Esophagus muscularis mucosa (tissue), 3 donors: ENCODE data around the gene MELK.

Experiments
- POLR2AphosphoS5 ChIP-seq, 2 donors: sonication (generic); formaldehyde crosslinking; IDR thresholded peaks; one replicate each; pipeline ENCODE4 v1.6.1; 2017; ENCODE audit warnings: antibody characterized with exemption in 2 of 2
- TF ChIP-seq, protein P1 (sequence below), 3 experiments: fragments of 200-600 bp in 2 of 3; fragments of 450-650 bp in 1 of 3; sonication (generic) in 2 of 3; IDR thresholded peaks; one replicate each; pipeline ENCODE4 v1.5.1; 2017 to 2019; ENCODE audit warnings: antibody characterized with exemption in 3 of 3, mild to moderate bottlenecking in 2 of 3, moderate library complexity in 1 of 3

DNA sequence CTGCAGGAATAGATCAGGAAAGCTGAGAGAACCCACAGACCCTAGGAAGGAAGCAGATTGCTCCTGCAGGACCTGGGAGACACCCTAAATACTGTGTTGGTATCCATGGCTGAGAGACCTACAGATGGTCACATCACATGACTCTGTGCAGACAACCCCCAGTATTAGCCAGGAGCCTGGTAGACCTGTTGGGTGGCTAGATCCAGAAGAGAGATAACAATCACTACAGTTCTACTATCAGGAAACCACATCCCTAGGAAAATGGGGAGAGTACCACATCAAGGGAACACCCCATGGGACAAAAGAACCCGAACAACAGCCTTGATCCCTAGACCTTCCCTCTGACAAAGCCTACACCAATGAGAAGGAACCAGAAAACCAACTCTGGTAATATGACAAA, 24.2 kb upstream of the MELK start:
- TF ChIP-seq, protein P1, sequence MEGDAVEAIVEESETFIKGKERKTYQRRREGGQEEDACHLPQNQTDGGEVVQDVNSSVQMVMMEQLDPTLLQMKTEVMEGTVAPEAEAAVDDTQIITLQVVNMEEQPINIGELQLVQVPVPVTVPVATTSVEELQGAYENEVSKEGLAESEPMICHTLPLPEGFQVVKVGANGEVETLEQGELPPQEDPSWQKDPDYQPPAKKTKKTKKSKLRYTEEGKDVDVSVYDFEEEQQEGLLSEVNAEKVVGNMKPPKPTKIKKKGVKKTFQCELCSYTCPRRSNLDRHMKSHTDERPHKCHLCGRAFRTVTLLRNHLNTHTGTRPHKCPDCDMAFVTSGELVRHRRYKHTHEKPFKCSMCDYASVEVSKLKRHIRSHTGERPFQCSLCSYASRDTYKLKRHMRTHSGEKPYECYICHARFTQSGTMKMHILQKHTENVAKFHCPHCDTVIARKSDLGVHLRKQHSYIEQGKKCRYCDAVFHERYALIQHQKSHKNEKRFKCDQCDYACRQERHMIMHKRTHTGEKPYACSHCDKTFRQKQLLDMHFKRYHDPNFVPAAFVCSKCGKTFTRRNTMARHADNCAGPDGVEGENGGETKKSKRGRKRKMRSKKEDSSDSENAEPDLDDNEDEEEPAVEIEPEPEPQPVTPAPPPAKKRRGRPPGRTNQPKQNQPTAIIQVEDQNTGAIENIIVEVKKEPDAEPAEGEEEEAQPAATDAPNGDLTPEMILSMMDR (IDR thresholded peaks at IDR 0.05), result no peak
- TF ChIP-seq POLR2AphosphoS5 (IDR thresholded peaks at IDR 0.05), result no peak
